Hematopoietic multipotent progenitor cell treated with erythropoietin and hydrocortisone succinate and interleukin-3 and kit ligand, for 17 days (in vitro differentiated cells): ENCODE data around the gene AKAP12.
A peak's percentile ranks its signal among the peaks of the same experiment; 100 is the strongest.
"Not testable (repeated sequence)": the region's sequence is repeated elsewhere in the genome, so short reads cannot be mapped to it uniquely, and the experiment has no call there.

Experiments
- DNase-seq: peaks from one replicate; pipeline ENCODE4 v3.0.0-alpha.2; 2015; ENCODE audit warnings: low spot score

The AKAP12 gene

GRCh38 chr6:151310852-151311767 lies 71.3 kb downstream of the AKAP12 start:
- DNase-seq, result no peak

- DNase-seq, result no peak
These were observed 73.3 kb downstream of the AKAP12 start for GRCh38 chr6:151313066-151313491.

GRCh38 chr6:151315661-151316060 lies 75.9 kb downstream of the AKAP12 start:
- DNase-seq, result not testable (repeated sequence)

- no peak for DNase-seq
These were observed 77.6 kb downstream of the AKAP12 start for GRCh38 chr6:151317103-151317994.

GRCh38 chr6:151317995-151318365 lies 78.2 kb downstream of the AKAP12 start:
- no peak for DNase-seq

- no peak for DNase-seq
These were observed 80.4 kb downstream of the AKAP12 start for GRCh38 chr6:151320140-151320539.

- no peak for DNase-seq
These were observed 81.7 kb downstream of the AKAP12 start for GRCh38 chr6:151321438-151321837.

- DNase-seq, result no peak
These were observed 82.8 kb downstream of the AKAP12 start for GRCh38 chr6:151322570-151322969.

GRCh38 chr6:151323791-151324487 lies 84.2 kb downstream of the AKAP12 start:
- peak; percentile 59 for DNase-seq

GRCh38 chr6:151324488-151324825 lies 84.7 kb downstream of the AKAP12 start:
- DNase-seq, result no peak

- no peak for DNase-seq
These were observed 85.6 kb downstream of the AKAP12 start for GRCh38 chr6:151325075-151326050.

- DNase-seq, result no peak
These were observed 86.5 kb downstream of the AKAP12 start for GRCh38 chr6:151326116-151326825.

GRCh38 chr6:151327101-151327500 lies 87.3 kb downstream of the AKAP12 start:
- DNase-seq, result no peak

- no peak for DNase-seq
These were observed 90.4 kb downstream of the AKAP12 start for GRCh38 chr6:151330130-151330696.

- DNase-seq, result no peak
These were observed 96.2 kb downstream of the AKAP12 start for GRCh38 chr6:151335930-151336329.

- no peak for DNase-seq
These were observed 99.0 kb downstream of the AKAP12 start for GRCh38 chr6:151338651-151339200.

- DNase-seq, result no peak
These were observed 99.6 kb downstream of the AKAP12 start for GRCh38 chr6:151339369-151339768.

- DNase-seq, result no peak
These were observed 100.6 kb downstream of the AKAP12 start for GRCh38 chr6:151340219-151340978.
